M059J (cell line): ENCODE measurements around the gene FAM219B. TPM values are rescaled to one million over a fixed set of nuclear protein-coding genes. Genes with fewer than 3 reads are reported as not detected.
A peak's percentile ranks its signal among the peaks of the same experiment; 100 is the strongest.
"Not testable (repeated sequence)": the region's sequence is repeated elsewhere in the genome, so short reads cannot be mapped to it uniquely, and the experiment has no call there.

Source experiments
- DNase-seq: peaks from one replicate; pipeline ENCODE4 v3.0.0-alpha.2; 2012; ENCODE audit warnings: low read depth
- total RNA-seq: library from RNA; depleted of rRNA; stranded (reverse); fragments of >200 nt; shearing (Covaris generic); gene quantifications from 2 replicates; pipeline ENCODE4 v1.2.3, GENCODE V29; 2014

The FAM219B gene
- total RNA-seq, 1 experiment from 2014 or later, result 21.3 TPM

GRCh38 chr15:74903676-74904075 lies 3.0 kb downstream of the FAM219B start:
- no peak for DNase-seq

- DNase-seq, result no peak
These were observed 4.2 kb downstream of the FAM219B start for GRCh38 chr15:74902295-74903075.

- peak; percentile 51 for DNase-seq
These were observed 5.0 kb downstream of the FAM219B start for GRCh38 chr15:74901612-74902063.

GRCh38 chr15:74897300-74897701 lies 9.3 kb downstream of the FAM219B start:
- DNase-seq, result no peak

GRCh38 chr15:74896316-74896715 lies 10.3 kb downstream of the FAM219B start:
- DNase-seq, result no peak

GRCh38 chr15:74895830-74896229 lies 10.8 kb downstream of the FAM219B start:
- DNase-seq, result no peak

GRCh38 chr15:74894383-74894782 lies 12.3 kb downstream of the FAM219B start:
- DNase-seq, result not testable (repeated sequence)

GRCh38 chr15:74893627-74894026 lies 13.0 kb downstream of the FAM219B start:
- DNase-seq, result no peak

- no peak for DNase-seq
These were observed 13.7 kb downstream of the FAM219B start for GRCh38 chr15:74892931-74893330.

GRCh38 chr15:74892313-74892712 lies 14.3 kb downstream of the FAM219B start:
- no peak for DNase-seq

- DNase-seq, result no peak
These were observed 15.2 kb downstream of the FAM219B start for GRCh38 chr15:74891469-74891868.

GRCh38 chr15:74890665-74890960 lies 16.0 kb downstream of the FAM219B start:
- DNase-seq, result no peak

- peak; percentile 72 for DNase-seq
These were observed 16.6 kb downstream of the FAM219B start, which contains the start of gene MPI for GRCh38 chr15:74889883-74890664. TSS of gene MPI (plus strand) at chr15:74890042. CDS start at chr15:74890074, 32 bp downstream.

GRCh38 chr15:74889390-74889882 lies 17.2 kb downstream of the FAM219B start:
- DNase-seq, result no peak

GRCh38 chr15:74888716-74889115 lies 17.9 kb downstream of the FAM219B start:
- DNase-seq, result no peak

- DNase-seq, result not testable (repeated sequence)
These were observed 19.0 kb downstream of the FAM219B start for GRCh38 chr15:74887537-74888193.

- no peak for DNase-seq
These were observed 21.2 kb downstream of the FAM219B start for GRCh38 chr15:74885461-74885860.

- no peak for DNase-seq
These were observed 22.0 kb downstream of the FAM219B start for GRCh38 chr15:74884428-74885223.

GRCh38 chr15:74882528-74882927 lies 24.1 kb downstream of the FAM219B start:
- DNase-seq, result no peak

- DNase-seq, result no peak
These were observed 28.4 kb downstream of the FAM219B start for GRCh38 chr15:74878273-74878672.

GRCh38 chr15:74873756-74874424 lies 32.8 kb downstream of the FAM219B start:
- DNase-seq, result no peak
